ENCODE measurements around the gene NIFK.

Gene NIFK

GRCh38 chr2:121774235-121774634, 37.6 kb upstream of the NIFK start:
- no peak for TF ChIP-seq CTCF (IDR thresholded peaks at IDR 0.05; ENCODE audit: control insufficient read depth, insufficient read depth, low read depth, low read length, missing control alignments)
- no peak for DNase-seq (ENCODE audit: low read depth)
- no peak overlapping the region for H3K4me3 ChIP-seq (ENCODE audit: control insufficient read depth, low read depth, low read length)

- H3K4me3 ChIP-seq (ENCODE audit: control insufficient read depth, low read depth, low read length) = no peak overlapping the region
- TF ChIP-seq CTCF (IDR thresholded peaks at IDR 0.05; ENCODE audit: control insufficient read depth, insufficient read depth, low read depth, low read length, missing control alignments) = no peak
- DNase-seq (ENCODE audit: low read depth) = no peak
These were observed 35.5 kb upstream of the NIFK start for GRCh38 chr2:121771976-121772742.

GRCh38 chr2:121768143-121768755, 31.6 kb upstream of the NIFK start:
- TF ChIP-seq CTCF (IDR thresholded peaks at IDR 0.05; ENCODE audit: control insufficient read depth, insufficient read depth, low read depth, low read length, missing control alignments) = no peak
- no peak overlapping the region for H3K4me3 ChIP-seq (ENCODE audit: control insufficient read depth, low read depth, low read length)
- DNase-seq (ENCODE audit: low read depth) = no peak

GRCh38 chr2:121766624-121767023, 29.9 kb upstream of the NIFK start:
- DNase-seq (ENCODE audit: low read depth) = no peak
- H3K4me3 ChIP-seq (ENCODE audit: control insufficient read depth, low read depth, low read length) = no peak overlapping the region
- TF ChIP-seq CTCF (IDR thresholded peaks at IDR 0.05; ENCODE audit: control insufficient read depth, insufficient read depth, low read depth, low read length, missing control alignments) = no peak

- no peak overlapping the region for H3K4me3 ChIP-seq (ENCODE audit: control insufficient read depth, low read depth, low read length)
- TF ChIP-seq CTCF (IDR thresholded peaks at IDR 0.05; ENCODE audit: control insufficient read depth, insufficient read depth, low read depth, low read length, missing control alignments) = no peak
These were observed 28.1 kb upstream of the NIFK start for GRCh38 chr2:121764681-121765228.

GRCh38 chr2:121755237-121756111, 18.8 kb upstream of the NIFK start, which contains the start of gene TSN:
TSN (plus strand) TSS chr2:121755651; CDS start chr2:121755780, 129 bp downstream.
- DNase-seq (ENCODE audit: low read depth) = peak; percentile 76
- H3K4me3 ChIP-seq (ENCODE audit: control insufficient read depth, low read depth, low read length) = peak within 1 kb of the TSS; percentile 94
- no peak for TF ChIP-seq CTCF (IDR thresholded peaks at IDR 0.05; ENCODE audit: control insufficient read depth, insufficient read depth, low read depth, low read length, missing control alignments)

More at GRCh38 chr2:121764681-121765228, 28.1 kb upstream of the NIFK start:
- DNase-seq (ENCODE audit: low read depth) = no peak
